GM19043 (cell line): ENCODE data around the gene LRRC70.
"Not testable (repeated sequence)": the region's sequence is repeated elsewhere in the genome, so short reads cannot be mapped to it uniquely, and the experiment has no call there.

Source experiments
- ATAC-seq: cut with Tn5 transposase; IDR thresholded peaks from one replicate; pipeline ENCODE4 v1.9.1; 2021; ENCODE audit warnings: low read depth; ENCODE audit not compliant: unreplicated experiment

Gene LRRC70, protein sequence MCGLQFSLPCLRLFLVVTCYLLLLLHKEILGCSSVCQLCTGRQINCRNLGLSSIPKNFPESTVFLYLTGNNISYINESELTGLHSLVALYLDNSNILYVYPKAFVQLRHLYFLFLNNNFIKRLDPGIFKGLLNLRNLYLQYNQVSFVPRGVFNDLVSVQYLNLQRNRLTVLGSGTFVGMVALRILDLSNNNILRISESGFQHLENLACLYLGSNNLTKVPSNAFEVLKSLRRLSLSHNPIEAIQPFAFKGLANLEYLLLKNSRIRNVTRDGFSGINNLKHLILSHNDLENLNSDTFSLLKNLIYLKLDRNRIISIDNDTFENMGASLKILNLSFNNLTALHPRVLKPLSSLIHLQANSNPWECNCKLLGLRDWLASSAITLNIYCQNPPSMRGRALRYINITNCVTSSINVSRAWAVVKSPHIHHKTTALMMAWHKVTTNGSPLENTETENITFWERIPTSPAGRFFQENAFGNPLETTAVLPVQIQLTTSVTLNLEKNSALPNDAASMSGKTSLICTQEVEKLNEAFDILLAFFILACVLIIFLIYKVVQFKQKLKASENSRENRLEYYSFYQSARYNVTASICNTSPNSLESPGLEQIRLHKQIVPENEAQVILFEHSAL

GRCh38 chr5:62578540-62578939 is at the start of gene LRRC70:
Gene LRRC70 (plus strand): TSS chr5:62578819. CDS start chr5:62579439, 620 bp downstream.
- ATAC-seq: peak; percentile 91

- ATAC-seq: no peak
These were observed 45.0 kb upstream of the LRRC70 start for GRCh38 chr5:62533597-62533996.

GRCh38 chr5:62534461-62535236 is 44.0 kb upstream of the LRRC70 start:
- no peak for ATAC-seq

DNA sequence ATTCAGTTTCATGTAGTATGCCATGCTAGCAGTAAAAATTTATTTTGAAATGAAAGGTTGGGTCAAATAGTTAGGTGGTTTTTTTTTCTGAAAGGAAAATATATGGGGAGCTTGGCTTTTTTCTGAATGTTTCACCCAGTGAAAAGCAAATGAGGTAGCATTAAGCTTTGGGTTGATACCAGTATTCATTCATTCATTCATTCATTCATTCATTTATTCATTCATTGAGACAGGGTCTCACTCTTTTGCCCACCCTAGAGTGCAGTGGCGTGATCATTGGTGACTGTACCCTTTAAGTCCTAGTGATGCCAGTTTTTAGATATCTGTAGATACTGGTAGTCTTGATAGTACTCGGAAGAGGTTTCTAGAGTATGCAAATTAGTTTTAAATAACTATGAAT is 42.4 kb upstream of the LRRC70 start:
- no peak for ATAC-seq

DNA sequence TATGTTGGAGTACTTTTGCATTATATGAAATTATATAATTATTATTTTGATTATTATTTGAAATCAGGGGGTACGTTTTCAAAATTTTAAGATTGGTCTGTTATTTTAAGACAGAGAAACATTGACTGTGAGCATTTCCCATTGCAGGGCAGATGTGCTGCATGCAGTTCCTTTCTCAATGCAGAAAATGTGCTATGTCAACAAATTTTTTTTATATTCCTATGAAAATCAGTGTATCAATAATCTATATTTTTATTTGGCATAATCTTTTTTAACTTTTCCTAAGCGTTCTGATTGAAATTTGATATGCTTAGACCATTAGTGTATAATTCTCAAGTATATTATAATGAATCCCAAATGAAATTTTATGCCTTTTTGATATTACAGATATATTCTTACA is 41.8 kb upstream of the LRRC70 start:
- no peak for ATAC-seq

DNA sequence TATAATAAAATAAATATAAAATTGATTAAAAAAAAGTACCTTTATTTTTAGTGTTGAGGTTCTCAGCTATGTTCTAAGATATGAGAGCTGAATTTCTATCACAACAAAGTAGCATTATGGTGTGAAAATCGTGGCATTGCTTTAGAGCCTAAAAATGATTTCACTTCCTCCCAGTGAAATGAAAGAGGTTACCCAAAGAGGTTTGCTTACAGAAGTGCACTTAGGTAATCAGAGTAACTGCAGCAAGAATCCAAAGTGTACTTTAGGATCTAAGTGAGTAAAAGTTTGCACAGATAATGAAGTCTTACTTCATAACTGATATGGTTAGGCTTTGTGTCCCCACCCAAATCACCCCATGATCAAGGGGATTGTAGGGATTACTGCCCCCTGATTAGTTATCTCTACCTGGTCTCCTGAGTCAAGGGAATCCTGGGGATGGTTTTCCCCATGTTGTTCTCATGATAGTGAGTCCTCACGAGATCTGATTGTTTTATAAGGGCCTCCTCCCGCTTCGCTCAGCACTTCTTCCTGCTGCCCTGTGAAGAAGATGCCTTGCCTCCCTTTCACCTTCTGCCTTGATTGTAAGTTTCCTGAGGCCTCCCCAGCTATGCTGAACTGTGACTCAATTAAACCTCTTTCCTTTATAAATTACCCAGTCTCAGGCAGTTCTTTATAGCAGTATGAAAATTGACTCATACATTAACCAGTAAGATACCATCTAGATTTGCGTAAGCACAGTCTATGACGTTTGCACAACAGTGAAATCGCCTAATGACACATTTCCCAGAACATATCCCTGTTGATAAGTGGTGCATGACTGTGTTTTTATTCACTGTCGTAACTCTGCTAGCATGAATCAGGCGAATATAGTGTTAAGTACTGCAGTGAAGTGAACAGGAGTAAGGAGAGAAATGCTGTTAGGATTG is 40.3 kb upstream of the LRRC70 start:
- no peak for ATAC-seq

- ATAC-seq: no peak
These were observed 35.9 kb upstream of the LRRC70 start for GRCh38 chr5:62542720-62543119.

GRCh38 chr5:62547945-62548630 is 30.5 kb upstream of the LRRC70 start:
- ATAC-seq: no peak

DNA sequence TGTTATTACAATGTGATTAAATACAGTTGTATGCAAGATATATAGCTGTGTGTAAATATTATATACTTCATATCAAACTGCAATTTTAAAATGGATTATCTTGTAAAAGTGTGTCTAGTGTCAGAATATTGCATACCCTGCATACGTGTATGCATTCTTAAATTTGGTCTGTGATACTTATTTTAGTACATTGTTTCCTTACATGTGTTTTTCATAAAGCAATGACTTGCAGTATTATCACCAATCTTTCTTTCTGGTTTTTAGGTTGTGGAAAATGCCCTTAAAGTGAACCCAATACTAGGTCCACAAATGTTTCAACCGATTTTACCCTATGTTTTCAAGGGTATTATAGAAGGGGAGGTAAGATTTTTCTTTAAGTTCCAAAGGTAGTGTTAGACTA is 28.5 kb upstream of the LRRC70 start:
- no peak for ATAC-seq

DNA sequence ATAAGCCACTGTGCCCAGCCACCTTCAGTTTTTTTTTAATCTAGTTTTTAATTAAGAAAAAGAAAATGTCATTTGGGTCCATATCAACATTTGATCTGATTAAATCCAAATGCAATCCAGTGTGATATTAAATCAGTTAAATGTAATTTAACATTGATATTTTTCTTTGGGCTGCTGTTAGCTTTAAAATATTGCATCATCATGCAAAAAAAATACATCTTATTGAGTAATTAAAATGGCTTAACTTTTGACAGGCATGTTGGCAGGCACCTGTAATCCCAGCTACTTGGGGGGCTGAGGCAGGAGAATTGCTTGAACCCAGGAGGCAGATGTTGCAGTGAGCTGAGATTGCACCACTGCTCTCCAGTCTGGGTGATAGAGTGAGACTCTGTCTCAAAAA is 22.7 kb upstream of the LRRC70 start:
- ATAC-seq: no peak

GRCh38 chr5:62558941-62559340 is 19.7 kb upstream of the LRRC70 start:
- no peak for ATAC-seq

DNA sequence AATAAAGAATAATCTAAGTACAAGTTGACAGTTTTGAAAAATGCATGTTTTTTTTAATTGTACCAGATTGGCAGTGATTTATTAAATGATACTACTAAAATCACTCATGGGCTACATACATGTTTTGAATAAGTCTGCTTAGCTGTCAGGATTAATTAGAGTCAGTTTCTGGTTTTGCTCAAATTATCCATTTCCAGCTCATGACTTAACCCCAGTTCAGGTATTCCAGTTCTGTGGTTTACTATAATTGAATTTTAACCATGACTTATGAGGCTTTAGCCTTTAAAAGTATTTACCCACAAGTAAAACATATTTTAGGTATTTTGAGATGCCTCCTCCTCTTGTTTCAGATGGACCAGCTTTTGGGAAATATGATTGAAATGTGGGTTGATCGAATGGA is 17.8 kb upstream of the LRRC70 start:
- ATAC-seq: no peak

GRCh38 chr5:62561896-62562295 is 16.7 kb upstream of the LRRC70 start:
- ATAC-seq: no peak

DNA sequence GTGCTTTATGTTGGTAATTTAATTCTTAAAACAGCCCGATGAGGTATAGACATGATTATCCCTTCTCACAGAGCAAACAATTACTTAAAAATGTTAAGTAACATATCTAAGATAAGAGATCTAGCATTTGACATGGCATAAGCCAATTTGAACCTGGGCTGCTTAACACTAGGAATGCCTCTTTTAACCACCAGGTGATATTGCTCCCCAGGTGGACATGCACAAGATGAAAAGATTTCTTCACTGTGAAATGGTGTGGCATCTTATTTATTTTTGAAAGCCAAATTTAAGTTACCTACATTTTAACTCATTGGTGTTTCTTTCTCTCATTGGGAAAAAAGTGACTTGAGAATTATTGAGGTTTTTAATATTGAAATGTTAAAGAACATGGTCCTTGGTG is 15.8 kb upstream of the LRRC70 start:
- ATAC-seq: no peak

GRCh38 chr5:62564101-62564500 is 14.5 kb upstream of the LRRC70 start:
- no peak for ATAC-seq

DNA sequence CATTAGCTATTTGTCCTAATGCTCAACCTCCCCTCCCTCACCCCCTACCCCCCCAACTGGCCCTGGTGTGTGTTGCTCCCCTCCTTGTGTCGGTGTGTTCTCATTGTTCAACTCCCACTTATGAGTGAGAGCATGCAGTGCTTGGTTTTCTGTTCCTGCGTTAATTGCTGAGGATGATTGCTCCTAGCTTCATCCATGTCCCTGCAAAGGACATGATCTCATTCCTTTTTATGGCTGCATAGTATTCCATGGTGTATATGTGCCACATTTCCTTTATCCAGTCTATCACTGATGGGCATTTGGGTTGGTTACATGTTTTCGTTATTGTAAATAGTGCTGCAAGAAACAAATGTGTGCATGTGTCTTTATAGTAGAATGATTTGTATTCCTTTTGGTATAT is 12.9 kb upstream of the LRRC70 start:
- not testable (repeated sequence) for ATAC-seq

- no peak for ATAC-seq
These were observed 10.5 kb upstream of the LRRC70 start for GRCh38 chr5:62568143-62568542.

- no peak for ATAC-seq
These were observed 9.7 kb upstream of the LRRC70 start for GRCh38 chr5:62568800-62569432.

DNA sequence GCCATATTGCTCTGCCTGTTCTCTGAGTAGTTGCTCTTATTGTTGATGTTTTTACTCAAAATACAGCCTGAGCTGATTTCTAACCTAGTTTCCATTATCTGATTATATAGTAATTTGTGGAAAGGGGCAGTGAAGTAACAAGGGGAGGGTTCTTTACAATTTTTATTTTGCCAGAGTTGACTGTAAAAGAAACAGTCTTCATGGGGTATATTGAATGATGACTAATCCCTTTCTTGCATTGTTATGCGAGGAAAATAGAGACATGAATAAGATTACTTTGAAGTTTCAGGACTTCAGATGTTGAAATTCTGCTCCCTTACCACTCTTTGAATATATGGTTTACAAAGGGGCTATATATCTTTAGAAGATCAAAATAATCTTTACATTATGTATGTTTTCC is 9.1 kb upstream of the LRRC70 start:
- no peak for ATAC-seq
